ENCODE data around the gene PLBD2.

The PLBD2 gene

DNA sequence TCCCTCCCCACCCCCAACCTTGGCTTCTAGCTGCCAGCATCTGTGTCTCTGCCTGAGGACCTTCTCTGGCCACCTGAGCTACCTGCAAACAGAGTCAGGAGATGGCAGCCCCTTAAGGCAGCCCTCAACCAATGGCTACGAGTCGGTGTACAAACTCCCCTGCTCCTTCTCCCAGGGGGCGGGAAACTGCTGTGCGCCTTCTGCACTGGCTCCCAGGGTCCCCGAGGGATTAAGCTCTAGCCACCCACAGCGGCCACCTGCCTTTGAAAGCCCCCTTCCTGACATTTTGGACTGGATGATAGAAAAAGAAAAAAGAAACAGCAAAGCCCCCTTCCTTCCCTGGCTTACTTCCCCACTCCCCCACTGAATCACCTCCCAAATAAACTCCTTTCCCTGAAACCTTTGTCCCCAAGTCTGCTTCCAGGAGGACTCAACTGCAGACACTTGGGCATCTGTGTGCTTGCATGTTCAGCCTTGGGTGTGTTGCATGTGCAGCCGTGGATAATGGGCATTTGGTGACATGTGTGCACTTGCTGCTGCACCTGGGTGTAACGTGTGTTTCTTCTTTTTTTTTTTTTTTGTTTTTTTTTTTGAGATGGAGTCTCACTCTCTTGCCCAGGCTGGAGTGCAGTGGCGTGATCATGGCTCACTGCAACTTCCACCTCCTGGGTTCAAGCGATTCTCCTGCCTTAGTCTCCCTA, 39.3 kb downstream of the PLBD2 start:
- no peak for DNase-seq

- no peak for DNase-seq
Measured at GRCh38 chr12:113398346-113399290, 40.2 kb downstream of the PLBD2 start.

- no peak for DNase-seq
Measured at GRCh38 chr12:113399490-113399889, 41.1 kb downstream of the PLBD2 start.

GRCh38 chr12:113400362-113400761, 42.0 kb downstream of the PLBD2 start:
- no peak for DNase-seq

GRCh38 chr12:113401066-113402000, 42.9 kb downstream of the PLBD2 start:
- DNase-seq = no peak

DNA sequence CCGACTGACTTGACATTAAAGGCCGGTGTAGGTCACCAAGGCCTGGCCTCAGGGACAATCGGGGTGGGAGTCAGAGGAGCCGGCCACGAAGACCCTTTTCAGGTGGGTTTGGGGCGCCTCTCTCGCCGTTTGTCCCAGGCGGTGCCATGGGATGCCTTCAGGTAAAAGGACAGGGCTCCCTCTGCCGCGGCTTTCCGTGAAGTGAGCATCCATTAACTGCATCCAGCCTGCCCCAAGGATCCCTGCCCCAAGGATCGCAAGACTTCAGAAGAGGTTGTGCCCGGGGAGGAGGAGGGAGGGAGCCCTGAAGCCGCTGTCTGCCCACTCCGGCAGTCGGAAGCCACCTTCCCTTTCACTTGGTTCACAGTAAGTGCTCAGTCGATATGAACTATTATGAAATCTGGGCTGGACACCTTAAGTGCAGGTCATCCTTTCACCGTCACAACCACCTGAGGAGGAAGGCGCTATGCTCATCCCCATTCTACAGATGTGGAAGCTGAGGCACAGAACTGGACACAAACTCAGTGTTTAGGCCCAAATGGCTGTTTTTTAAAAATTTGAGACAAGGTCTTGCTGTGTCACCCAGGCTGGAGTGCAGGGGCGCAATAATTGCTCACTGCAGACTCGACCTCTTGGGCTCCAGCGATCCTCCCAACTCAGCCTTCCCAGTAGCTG, 44.3 kb downstream of the PLBD2 start:
- no peak for DNase-seq

GRCh38 chr12:113403435-113404415, 45.3 kb downstream of the PLBD2 start, which contains the start of gene SDS:
Gene SDS (minus strand): TSS chr12:113403887. CDS start chr12:113399708, 4,179 bp downstream.
- DNase-seq = no peak

DNA sequence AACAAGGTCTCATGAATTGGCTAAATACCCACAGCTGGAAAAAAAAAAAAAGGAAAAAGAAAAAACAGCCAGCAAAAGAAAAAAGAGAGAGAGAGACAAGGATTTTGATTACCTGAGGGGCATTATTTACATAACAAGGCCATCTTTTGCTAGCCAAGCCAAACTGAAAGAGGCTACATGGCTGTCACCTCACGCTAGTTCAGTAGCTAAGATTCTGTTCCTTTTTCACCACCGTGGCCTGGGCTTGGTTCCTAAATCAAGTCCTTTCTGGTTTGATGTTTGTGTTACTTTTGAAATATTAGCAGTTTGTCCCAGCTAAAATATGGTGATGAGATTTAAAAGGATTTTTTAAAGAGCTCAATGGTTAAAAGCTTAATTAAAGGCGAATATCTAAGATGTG, 47.3 kb downstream of the PLBD2 start:
- no peak for DNase-seq

DNA sequence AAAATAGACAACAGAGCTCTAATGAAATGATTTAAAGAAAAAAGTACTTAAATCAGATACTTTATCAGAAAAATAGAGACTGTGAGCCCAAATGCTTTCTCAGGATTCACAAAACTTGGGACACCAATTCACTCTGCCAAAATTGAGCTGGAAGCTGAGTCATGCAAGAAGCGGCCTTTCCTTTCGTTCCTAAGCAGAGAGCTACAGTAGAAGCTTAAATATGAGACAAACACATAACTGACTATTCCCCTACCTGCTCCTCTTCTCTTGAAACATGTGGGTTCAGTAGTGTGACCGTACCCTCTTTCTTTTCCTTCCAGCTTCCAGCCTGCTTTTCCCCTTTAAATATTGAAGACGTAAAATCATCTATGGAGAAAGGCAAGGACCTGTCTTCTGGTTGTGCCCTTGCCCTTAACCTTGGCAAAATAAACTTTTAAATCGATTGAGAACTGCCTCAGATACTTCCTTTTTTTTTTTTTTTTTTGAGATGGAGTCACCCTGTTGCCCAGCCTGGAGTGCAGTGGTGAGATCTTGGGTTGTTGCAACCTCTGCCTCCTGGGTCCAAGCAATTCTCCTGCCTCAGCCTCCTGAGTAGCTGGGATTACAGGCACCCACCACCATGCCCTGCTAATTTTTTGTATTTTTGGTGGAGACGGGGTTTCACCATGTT, 49.7 kb downstream of the PLBD2 start:
- DNase-seq = no peak

DNA sequence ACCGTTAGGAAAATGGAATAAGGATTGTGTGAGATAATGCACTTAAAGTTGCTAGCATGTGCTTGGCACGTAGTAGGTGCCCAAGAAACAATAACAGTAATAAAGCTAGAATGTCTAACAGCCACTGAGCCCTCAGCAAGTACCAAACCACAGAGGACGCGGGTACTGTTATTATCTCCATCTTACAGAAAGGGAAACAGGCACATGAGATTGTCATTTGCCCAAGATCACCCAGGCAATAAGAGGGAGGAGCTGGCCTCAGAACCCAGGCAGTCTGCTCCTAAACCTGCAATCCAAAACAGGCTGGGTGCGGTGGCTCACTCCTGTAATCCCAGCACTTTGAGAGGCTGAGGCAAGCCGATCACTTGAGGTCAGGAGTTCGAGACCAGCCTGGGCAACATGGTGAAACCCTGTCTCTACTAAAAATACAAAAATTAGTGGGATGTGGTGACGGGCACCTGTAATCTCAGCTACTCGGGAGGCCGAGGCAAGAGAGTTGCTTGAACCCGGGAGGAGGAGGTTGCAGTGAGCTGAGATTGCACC, 50.4 kb downstream of the PLBD2 start:
- DNase-seq = no peak

DNA sequence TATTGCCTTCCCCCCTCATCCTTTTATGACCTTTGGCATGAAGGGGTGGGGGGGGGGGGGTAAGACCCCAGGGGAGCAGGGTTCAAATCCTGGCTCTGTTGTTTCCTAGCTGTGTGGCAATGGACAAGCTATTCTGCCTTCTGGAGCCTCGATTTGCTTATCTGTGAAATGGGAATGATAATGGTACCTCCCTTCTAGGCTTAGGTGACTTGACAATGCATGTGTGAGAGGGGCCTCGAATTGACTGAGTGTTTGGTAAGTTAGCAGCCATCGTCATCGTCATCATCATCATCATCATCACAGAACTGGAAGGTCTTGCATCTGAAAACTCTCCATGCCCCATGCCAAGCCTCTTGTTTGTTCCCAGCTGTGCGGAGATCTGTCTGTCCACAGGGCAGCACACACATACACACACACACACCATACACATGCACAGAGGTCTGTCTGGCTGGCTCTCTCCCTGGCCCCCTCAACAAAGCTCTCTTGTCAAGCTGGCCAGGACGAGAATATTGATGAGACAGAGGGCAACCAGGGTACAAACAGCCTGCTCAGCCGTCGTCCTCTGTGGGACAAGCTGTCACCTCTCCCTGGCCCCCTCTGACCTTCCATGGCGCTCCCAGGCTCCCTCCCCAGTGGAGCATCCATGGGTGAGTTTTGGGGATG, 51.2 kb downstream of the PLBD2 start:
- DNase-seq = no peak

DNA sequence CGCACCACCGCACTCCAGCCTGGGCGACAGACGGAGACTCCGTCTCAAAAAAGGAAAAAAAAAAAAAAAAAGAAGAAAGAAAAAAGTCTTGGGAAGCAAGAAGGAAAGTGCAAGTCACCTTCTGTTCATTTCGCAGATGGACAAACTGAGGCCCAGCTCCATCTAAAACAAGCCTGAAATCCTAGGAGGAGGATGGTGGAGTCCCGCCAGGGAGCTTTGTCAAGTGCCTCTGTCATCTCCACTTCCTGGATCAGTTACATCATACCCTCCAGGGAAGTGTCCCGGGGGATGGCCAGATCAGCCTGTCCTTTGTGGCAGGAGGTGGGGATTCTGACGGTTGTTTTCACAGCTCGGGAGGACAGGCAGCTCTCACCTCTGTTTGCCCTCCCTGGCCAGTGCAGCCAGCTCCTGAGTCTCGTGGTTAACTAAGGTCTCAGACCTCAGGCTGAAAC, 55.1 kb downstream of the PLBD2 start:
- DNase-seq = no peak

- DNase-seq = no peak
Measured at GRCh38 chr12:113414519-113415038, 56.2 kb downstream of the PLBD2 start.

GRCh38 chr12:113416091-113416754, 57.8 kb downstream of the PLBD2 start:
- no peak for DNase-seq

- DNase-seq = no peak
Measured at GRCh38 chr12:113418213-113418879, 60.0 kb downstream of the PLBD2 start.

GRCh38 chr12:113420996-113421595, 62.7 kb downstream of the PLBD2 start:
- DNase-seq = no peak
